Neural cell (in vitro differentiated cells): ENCODE data around the gene PSMB3.

Experiments used
- CTCF ChIP-seq: fragments of 450-650 bp; IDR thresholded peaks from 2 replicates; pipeline ENCODE4 v1.5.1; 2014; ENCODE audit warnings: antibody characterized with exemption, mild to moderate bottlenecking, moderate library complexity; ENCODE audit not compliant: poor library complexity, severe bottlenecking
- EP300 ChIP-seq: fragments of 450-650 bp; conservative IDR thresholded peaks from 2 replicates; pipeline ENCODE4 v1.6.1; 2014; ENCODE audit warnings: antibody characterized with exemption, mild to moderate bottlenecking, moderate library complexity; ENCODE audit not compliant: poor library complexity, severe bottlenecking
- EZH2 ChIP-seq: fragments of 200-600, 300-800 bp; shearing (Covaris generic), sonication (generic); IDR thresholded peaks from 2 replicates; pipeline ENCODE4 v1.6.1; 2014; ENCODE audit warnings: antibody characterized with exemption, low read length, borderline replicate concordance, mild to moderate bottlenecking; ENCODE audit not compliant: insufficient read depth, poor library complexity, severe bottlenecking
- MXI1 ChIP-seq: fragments of 450-650 bp; conservative IDR thresholded peaks from 2 replicates; pipeline ENCODE4 v1.6.1; 2014; ENCODE audit warnings: antibody characterized with exemption, mild to moderate bottlenecking; ENCODE audit not compliant: poor library complexity, severe bottlenecking
- REST ChIP-seq: IDR thresholded peaks from 2 replicates; pipeline ENCODE4 v1.6.1; 2012; ENCODE audit warnings: borderline replicate concordance

GRCh38 chr17:38709104-38709820 lies 43.3 kb upstream of the PSMB3 start:
- TF ChIP-seq REST (no peak), CTCF (no peak), EP300 (no peak), MXI1 (no peak), EZH2 (no peak)
